RWPE1 (cell line): ENCODE data around the gene ASTN2.

Source experiments
- CTCF ChIA-PET: fragments of 350-600 bp; sonication (Branson Sonifier 250); formaldehyde crosslinking; extraction: SDS; loops from one replicate; lab custom pipeline; 2021; lab: Yijun Ruan, JAX
- POLR2A ChIA-PET: fragments of 400-600 bp; formaldehyde crosslinking; extraction: SDS; loops from one replicate; lab custom pipeline; 2020; ENCODE audit warnings: antibody characterized with exemption; ENCODE audit not compliant: low non-redundant PET; lab: Yijun Ruan, JAX
- DNase-seq: peaks from one replicate; pipeline ENCODE4 v3.0.0; 2012; ENCODE audit warnings: low spot score
- H3K27ac ChIP-seq: fragments of 450-650 bp; 2 replicates; pipeline ENCODE4 v1.5.1; 2017
- TF ChIP-seq, protein P1 (sequence below): fragments of 450-650 bp; conservative IDR thresholded peaks from 2 replicates; pipeline ENCODE4 v1.5.1; 2017; ENCODE audit warnings: low read depth, mild to moderate bottlenecking

Gene ASTN2

DNA sequence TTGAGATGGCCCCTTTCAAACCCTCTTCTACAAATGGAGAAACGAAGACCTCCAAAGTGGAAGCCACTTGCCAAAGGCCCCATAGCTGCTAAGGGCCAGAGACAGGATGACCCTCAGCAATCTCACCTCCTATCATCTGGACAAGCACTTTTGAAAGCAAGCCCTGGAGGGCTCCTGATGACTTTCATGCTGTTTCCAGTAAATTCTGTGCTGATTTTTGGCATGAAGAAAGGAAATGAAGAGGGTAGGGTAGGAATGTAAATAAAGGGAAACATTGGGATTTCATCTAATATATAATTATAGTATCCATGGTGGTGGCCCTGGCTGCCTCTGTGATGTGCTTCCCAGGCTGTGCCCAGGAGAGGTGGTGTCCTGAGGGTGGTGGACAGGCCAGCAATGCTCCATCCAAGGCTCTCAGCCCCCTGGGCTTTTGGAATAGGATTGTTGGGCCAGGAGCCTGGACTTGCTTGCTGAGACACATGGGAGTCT is 935.8 kb downstream of the ASTN2 start:
- ChIA-PET POLR2A (no interaction called here), CTCF (interaction anchor here (0.6 kb wide), 1 partner anchor 827 kb away, joined by 3 read pairs; no protein-coding TSS in a partner anchor)
- TF ChIP-seq, protein P1, sequence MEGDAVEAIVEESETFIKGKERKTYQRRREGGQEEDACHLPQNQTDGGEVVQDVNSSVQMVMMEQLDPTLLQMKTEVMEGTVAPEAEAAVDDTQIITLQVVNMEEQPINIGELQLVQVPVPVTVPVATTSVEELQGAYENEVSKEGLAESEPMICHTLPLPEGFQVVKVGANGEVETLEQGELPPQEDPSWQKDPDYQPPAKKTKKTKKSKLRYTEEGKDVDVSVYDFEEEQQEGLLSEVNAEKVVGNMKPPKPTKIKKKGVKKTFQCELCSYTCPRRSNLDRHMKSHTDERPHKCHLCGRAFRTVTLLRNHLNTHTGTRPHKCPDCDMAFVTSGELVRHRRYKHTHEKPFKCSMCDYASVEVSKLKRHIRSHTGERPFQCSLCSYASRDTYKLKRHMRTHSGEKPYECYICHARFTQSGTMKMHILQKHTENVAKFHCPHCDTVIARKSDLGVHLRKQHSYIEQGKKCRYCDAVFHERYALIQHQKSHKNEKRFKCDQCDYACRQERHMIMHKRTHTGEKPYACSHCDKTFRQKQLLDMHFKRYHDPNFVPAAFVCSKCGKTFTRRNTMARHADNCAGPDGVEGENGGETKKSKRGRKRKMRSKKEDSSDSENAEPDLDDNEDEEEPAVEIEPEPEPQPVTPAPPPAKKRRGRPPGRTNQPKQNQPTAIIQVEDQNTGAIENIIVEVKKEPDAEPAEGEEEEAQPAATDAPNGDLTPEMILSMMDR, result no peak
- no peak for DNase-seq
- no peak overlapping the region for H3K27ac ChIP-seq

DNA sequence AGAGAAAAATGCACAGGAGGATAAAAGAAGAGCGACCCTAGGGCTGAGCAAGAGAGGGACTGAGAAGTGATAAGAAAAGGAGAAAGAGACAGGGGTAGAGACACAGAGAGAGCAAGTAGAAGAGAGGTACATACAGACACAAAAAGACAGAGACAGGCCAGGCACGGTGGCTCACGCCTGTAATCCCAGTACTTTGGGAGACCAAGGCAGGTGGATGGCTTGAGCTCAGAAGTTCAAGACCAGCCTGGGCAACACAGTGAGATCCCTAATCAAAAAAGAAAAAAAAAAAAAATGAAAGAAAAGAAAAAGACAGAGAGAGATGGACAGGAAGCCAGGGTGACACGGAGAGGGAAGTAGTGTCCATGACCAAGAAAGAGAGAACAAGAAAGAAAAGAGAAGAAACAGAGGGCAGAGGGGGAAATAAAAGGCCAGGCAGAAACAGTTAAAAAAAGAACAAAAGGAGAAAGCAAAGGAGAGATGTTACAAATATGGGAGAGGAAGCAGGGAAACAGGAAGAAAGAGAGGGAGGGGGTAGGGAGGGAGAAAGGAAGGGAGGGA is 937.2 kb downstream of the ASTN2 start:
- ChIA-PET POLR2A (no interaction called here), CTCF (interaction anchor here (0.6 kb wide), 1 partner anchor 200 kb away, joined by 3 read pairs; no protein-coding TSS in a partner anchor)
- TF ChIP-seq, protein P1, result no peak
- no peak for DNase-seq
- no peak overlapping the region for H3K27ac ChIP-seq

DNA sequence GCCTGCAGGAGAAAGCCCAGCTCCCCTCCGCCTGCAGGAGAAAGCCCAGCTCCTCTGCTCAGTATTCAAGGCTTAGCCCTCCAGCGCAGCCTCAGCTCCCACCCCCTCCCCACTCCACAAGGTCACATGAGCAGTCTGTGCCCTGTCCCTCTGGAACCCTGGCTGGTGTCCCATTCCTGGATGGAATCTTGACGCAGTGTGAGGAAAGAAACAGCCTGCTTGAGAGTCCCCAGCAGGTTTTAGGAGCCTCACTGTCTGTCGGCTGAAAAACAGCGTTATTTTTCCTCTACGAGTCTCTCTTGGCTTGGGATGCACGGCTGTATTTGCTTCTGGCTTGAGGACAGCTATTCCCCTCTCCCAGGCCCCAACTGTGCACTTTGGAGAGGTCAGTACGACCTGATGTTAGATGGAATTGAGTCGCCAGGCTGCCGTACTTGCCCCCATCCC is 937.9 kb downstream of the ASTN2 start:
- TF ChIP-seq, protein P1, result no peak
- POLR2A ChIA-PET, result no interaction called here
- CTCF ChIA-PET, result interaction anchor here (0.7 kb wide), 1 partner anchor 101 kb away, joined by 3 read pairs; no protein-coding TSS in a partner anchor
- H3K27ac ChIP-seq, result no peak overlapping the region
- no peak for DNase-seq

DNA sequence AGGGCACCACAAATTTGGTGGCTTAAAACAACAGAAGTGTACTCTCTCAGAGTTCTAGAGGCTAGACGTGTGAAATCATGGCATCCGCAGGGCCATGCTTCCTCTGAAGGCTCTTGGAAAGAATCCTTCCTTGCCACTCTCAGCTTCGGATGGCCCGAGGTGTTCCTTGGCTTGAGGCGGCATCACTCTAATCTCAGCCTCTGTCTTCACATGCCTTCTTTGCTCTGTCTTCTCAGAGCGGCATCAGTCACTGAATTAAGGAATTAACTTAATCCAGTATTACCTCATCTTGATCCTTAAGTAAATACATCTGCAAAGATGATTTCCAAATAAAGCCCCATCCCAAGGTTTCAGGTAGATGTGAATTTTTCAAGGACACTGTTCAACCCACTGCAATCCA is 938.9 kb downstream of the ASTN2 start:
- TF ChIP-seq, protein P1, result no peak
- DNase-seq, result no peak
- ChIA-PET POLR2A (no interaction called here), CTCF (interaction anchor here (0.7 kb wide), 1 partner anchor 102 kb away, joined by 3 read pairs; no protein-coding TSS in a partner anchor)
- H3K27ac ChIP-seq, result no peak overlapping the region

DNA sequence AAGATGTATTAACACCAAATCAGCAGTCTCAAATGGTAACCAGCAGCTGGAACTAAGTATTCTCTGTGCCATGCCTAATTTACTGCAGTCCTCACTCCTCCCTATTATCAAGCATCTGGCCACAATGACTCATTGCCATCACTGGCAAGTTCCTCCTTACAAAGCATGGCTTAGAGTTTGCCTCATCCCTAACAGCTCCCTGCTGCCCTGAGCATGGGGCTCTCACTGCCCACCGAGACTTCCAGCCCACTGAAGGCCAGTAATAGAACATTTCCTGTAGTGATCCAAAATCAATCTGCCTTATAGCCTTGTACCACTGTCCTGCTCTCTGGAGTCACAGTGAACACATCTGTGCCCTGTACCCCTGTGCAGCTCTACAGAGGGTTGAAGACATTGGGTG is 939.7 kb downstream of the ASTN2 start:
- DNase-seq, result no peak
- TF ChIP-seq, protein P1, result no peak
- H3K27ac ChIP-seq, result no peak overlapping the region
- ChIA-PET POLR2A (no interaction called here), CTCF (interaction anchor here (0.6 kb wide), 1 partner anchor 41 kb away, joined by 3 read pairs; no protein-coding TSS in a partner anchor)

DNA sequence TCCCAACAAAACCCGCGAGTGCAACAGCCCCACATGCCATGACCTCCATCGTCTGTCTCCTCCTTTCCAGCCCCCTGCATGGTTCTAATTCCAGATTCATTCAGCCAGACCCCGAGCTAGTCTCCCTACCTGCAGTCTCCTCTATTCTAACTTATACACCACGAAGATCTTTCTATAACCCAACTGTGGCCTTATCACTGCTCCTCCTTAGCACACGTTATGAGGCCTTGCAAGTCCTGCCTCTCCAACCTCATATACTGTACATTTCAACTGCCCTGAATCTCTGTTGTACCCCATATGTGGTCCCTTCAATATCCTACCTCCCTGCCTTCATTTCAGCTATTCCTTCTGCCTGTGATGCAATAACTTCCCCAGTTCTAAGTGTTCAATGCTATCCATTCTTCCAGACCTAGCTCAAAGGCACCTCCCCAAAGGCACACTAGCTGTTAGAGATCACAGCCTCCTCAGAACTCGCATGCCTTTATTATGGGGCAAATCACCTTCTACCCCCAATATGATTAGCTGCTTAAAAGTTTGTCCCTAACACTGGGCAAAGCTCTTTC is 942.8 kb downstream of the ASTN2 start:
- ChIA-PET POLR2A (interaction anchor here (0.6 kb wide), 1 partner anchor 64 kb away, joined by 3 read pairs; no protein-coding TSS in a partner anchor), CTCF (interaction anchor here (0.7 kb wide), 1 partner anchor 252 kb away, joined by 5 read pairs; no protein-coding TSS in a partner anchor)
- TF ChIP-seq, protein P1, result no peak
- no peak for DNase-seq
- no peak overlapping the region for H3K27ac ChIP-seq
